Measurements from ENCODE around the gene DDX39B. TPM values are rescaled to one million over a fixed set of nuclear protein-coding genes. Genes with fewer than 3 reads are reported as not detected.
"Not testable (repeated sequence)": the region's sequence is repeated elsewhere in the genome, so short reads cannot be mapped to it uniquely, and the experiment has no call there.

Gene DDX39B
- polyA plus RNA-seq, 2 donors = 181 to 321 TPM

- WGBS, 2 donors = 43 to 44% methylated on average over 9 of the region's 9 CpGs
Observed at GRCh38 chr6:31567531-31568370, 25.9 kb upstream of the DDX39B start.

GRCh38 chr6:31560697-31561058, 18.9 kb upstream of the DDX39B start:
- Histone ChIP-seq H3K4me1 (ENCODE audit: control insufficient read depth in 2 of 2, insufficient read depth in 2 of 2, low read length in 1 of 2) (peaks cover 0 to 5% of the 10 kb centered on the region in 2 donors), H3K9me3 (ENCODE audit: control insufficient read depth in 2 of 2, insufficient read depth in 1 of 2, low read depth in 1 of 2, low read length in 1 of 2) (no peaks in the 10 kb centered on the region), H3K4me3 (ENCODE audit: low read depth in 1 of 2, low read length in 2 of 2) (no peak overlapping the region), H3K27ac (ENCODE audit: low read depth in 2 of 2, low read length in 1 of 2) (no peak overlapping the region), H3K36me3 (ENCODE audit: control insufficient read depth in 2 of 2, insufficient read depth in 2 of 2, low read length in 1 of 2) (peaks cover 0 to 29% of the 10 kb centered on the region in 2 donors), H3K27me3 (ENCODE audit: control insufficient read depth in 1 of 2, insufficient read depth in 2 of 2, low read length in 2 of 2) (no peaks in the 10 kb centered on the region)

More at GRCh38 chr6:31567531-31568370, 25.9 kb upstream of the DDX39B start:
- Histone ChIP-seq H3K27me3 (ENCODE audit: control insufficient read depth in 1 of 2, insufficient read depth in 2 of 2, low read length in 2 of 2) (no peaks in the 10 kb centered on the region), H3K36me3 (ENCODE audit: control insufficient read depth in 2 of 2, insufficient read depth in 2 of 2, low read length in 1 of 2) (no peaks in the 10 kb centered on the region), H3K27ac (ENCODE audit: low read depth in 2 of 2, low read length in 1 of 2) (no peak overlapping the region), H3K9me3 (ENCODE audit: control insufficient read depth in 2 of 2, insufficient read depth in 1 of 2, low read depth in 1 of 2, low read length in 1 of 2) (no peaks in the 10 kb centered on the region), H3K4me3 (ENCODE audit: low read depth in 1 of 2, low read length in 2 of 2) (no peak overlapping the region), H3K4me1 (ENCODE audit: control insufficient read depth in 2 of 2, insufficient read depth in 2 of 2, low read length in 1 of 2) (peaks cover 0 to 2% of the 10 kb centered on the region in 2 donors)

DNA sequence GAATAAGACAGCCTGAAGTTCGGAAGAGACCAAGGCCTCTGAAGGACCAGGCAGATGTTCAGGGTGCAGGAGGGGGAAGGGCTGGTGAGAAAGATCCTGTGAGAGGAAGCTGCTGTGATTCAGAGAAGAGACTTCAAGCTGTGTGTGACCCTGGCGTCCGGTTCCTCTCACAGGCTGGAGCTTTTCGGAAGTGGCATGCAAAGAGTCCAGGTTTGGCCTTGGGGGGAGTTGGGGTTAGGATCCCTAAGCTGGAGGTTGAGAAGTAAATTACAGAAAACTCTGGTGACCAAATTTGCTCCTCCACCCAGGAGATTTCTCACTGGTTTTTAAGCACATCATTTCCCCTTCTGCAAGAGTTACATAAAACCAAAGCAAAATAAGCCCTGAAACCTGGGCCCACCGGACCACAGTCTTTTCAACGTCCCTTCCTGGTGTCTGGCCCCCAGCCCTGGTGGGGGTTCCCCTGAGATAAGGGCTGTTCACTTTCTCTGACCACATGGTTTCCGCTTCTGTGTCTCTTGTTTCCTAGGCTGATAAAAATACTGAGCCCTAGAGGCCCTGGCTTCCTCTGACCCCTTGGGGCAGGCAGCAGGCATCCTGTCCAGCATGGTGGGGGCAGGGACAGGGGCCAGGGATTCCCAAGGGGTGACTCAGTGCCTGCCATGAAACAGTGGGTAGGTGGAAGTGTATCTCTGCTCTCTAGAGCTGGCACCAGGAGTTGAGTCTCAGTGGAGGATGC, 18.3 kb upstream of the DDX39B start:
- Histone ChIP-seq H3K4me3 (ENCODE audit: low read depth in 1 of 2, low read length in 2 of 2) (no peak overlapping the region), H3K4me1 (ENCODE audit: control insufficient read depth in 2 of 2, insufficient read depth in 2 of 2, low read length in 1 of 2) (peaks cover 0 to 5% of the 10 kb centered on the region in 2 donors), H3K27ac (ENCODE audit: low read depth in 2 of 2, low read length in 1 of 2) (peak overlapping the region in 1 of 2 donors; percentile 35), H3K27me3 (ENCODE audit: control insufficient read depth in 1 of 2, insufficient read depth in 2 of 2, low read length in 2 of 2) (no peaks in the 10 kb centered on the region), H3K36me3 (ENCODE audit: control insufficient read depth in 2 of 2, insufficient read depth in 2 of 2, low read length in 1 of 2) (peaks cover 0 to 29% of the 10 kb centered on the region in 2 donors), H3K9me3 (ENCODE audit: control insufficient read depth in 2 of 2, insufficient read depth in 1 of 2, low read depth in 1 of 2, low read length in 1 of 2) (no peaks in the 10 kb centered on the region)
- 54 to 61% methylated on average over 7 of the region's 7 CpGs for WGBS, 2 donors

DNA sequence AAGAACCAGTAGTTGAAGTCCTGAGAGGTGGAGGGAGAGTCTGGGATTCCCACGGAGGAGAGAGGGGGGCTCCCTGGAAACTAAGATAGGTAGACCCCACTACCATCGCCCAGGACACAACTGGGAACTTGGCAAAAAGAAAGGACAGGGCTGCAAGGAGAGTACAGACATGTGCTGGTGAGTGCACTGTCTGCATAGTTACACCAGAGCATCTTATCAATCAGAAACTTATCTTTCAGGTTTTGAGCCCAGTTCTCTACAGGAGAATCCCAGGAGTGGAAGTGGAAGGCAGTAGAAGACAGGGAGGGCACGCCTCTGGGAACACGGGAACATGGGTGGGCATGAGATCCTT, 17.8 kb upstream of the DDX39B start:
- Histone ChIP-seq H3K27me3 (ENCODE audit: control insufficient read depth in 1 of 2, insufficient read depth in 2 of 2, low read length in 2 of 2) (no peaks in the 10 kb centered on the region), H3K4me1 (ENCODE audit: control insufficient read depth in 2 of 2, insufficient read depth in 2 of 2, low read length in 1 of 2) (peaks cover 0 to 5% of the 10 kb centered on the region in 2 donors), H3K36me3 (ENCODE audit: control insufficient read depth in 2 of 2, insufficient read depth in 2 of 2, low read length in 1 of 2) (peaks cover 0 to 29% of the 10 kb centered on the region in 2 donors), H3K9me3 (ENCODE audit: control insufficient read depth in 2 of 2, insufficient read depth in 1 of 2, low read depth in 1 of 2, low read length in 1 of 2) (no peaks in the 10 kb centered on the region), H3K4me3 (ENCODE audit: low read depth in 1 of 2, low read length in 2 of 2) (no peak overlapping the region), H3K27ac (ENCODE audit: low read depth in 2 of 2, low read length in 1 of 2) (peak overlapping the region; percentile 35 to 38)
- WGBS, 2 donors = 65 to 77% methylated on average over 4 of the region's 4 CpGs

DNA sequence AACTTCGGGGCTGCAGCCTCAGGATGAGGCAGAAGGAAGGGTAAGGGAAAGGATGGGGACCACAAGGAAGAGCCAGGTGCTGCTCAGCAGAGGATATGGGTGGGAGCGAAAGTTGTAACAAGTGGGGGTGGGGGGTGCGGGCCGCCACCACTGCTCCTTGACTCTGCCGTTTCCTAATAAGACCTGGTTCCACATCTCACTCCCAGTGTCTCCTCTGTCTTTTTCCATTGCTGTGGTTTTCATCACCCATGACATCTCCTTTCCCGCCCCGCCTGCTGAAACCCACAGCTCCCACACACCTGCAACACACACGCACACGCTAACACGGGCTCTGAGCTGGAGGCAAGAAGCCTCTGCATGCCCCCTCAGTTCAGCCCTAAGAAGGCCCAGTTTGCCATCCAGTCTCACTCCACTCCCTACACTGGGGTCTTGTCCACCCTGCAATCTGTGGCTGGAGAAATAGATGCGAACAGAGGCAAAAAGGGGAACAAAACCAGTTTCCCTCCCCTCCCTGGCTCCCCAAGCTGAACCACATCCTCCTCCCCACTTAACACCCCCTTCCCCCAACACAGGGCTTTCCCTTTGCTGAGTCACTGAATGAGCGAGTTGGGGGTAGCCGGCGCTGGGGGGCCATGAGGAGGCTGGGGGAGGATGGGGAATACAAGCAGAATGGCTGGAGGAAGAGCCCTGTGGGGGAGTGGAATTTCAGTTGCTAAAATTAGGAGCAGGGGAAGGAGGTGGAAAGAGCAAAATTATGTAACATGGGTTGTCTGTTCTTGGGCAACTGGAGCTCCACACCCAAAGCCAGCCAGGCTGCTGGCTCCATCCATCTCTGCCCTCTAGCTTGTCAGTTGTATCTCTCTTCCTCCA, 17.1 kb upstream of the DDX39B start:
- H3K4me1 ChIP-seq (ENCODE audit: control insufficient read depth in 2 of 2, insufficient read depth in 2 of 2, low read length in 1 of 2) = peaks cover 0 to 5% of the 10 kb centered on the region in 2 donors
- WGBS, 2 donors = 65 to 78% methylated on average over 14 of the region's 14 CpGs
- H3K9me3 ChIP-seq (ENCODE audit: control insufficient read depth in 2 of 2, insufficient read depth in 1 of 2, low read depth in 1 of 2, low read length in 1 of 2) = no peaks in the 10 kb centered on the region
- peak overlapping the region; percentile 38 to 53 for H3K27ac ChIP-seq (ENCODE audit: low read depth in 2 of 2, low read length in 1 of 2)
- no peak overlapping the region for H3K4me3 ChIP-seq (ENCODE audit: low read depth in 1 of 2, low read length in 2 of 2)
- no peaks in the 10 kb centered on the region for H3K27me3 ChIP-seq (ENCODE audit: control insufficient read depth in 1 of 2, insufficient read depth in 2 of 2, low read length in 2 of 2)
- peaks cover 0 to 31% of the 10 kb centered on the region in 2 donors for H3K36me3 ChIP-seq (ENCODE audit: control insufficient read depth in 2 of 2, insufficient read depth in 2 of 2, low read length in 1 of 2)

- Histone ChIP-seq H3K27me3 (ENCODE audit: control insufficient read depth in 1 of 2, insufficient read depth in 2 of 2, low read length in 2 of 2) (no peaks in the 10 kb centered on the region), H3K27ac (ENCODE audit: low read depth in 2 of 2, low read length in 1 of 2) (no peak overlapping the region), H3K36me3 (ENCODE audit: control insufficient read depth in 2 of 2, insufficient read depth in 2 of 2, low read length in 1 of 2) (peaks cover 0 to 31% of the 10 kb centered on the region in 2 donors), H3K4me1 (ENCODE audit: control insufficient read depth in 2 of 2, insufficient read depth in 2 of 2, low read length in 1 of 2) (peaks cover 0 to 5% of the 10 kb centered on the region in 2 donors), H3K9me3 (ENCODE audit: control insufficient read depth in 2 of 2, insufficient read depth in 1 of 2, low read depth in 1 of 2, low read length in 1 of 2) (no peaks in the 10 kb centered on the region), H3K4me3 (ENCODE audit: low read depth in 1 of 2, low read length in 2 of 2) (no peak overlapping the region)
- 84 to 87% methylated on average over 8 of the region's 8 CpGs for WGBS, 2 donors
Observed at GRCh38 chr6:31558318-31558625, 16.5 kb upstream of the DDX39B start.

DNA sequence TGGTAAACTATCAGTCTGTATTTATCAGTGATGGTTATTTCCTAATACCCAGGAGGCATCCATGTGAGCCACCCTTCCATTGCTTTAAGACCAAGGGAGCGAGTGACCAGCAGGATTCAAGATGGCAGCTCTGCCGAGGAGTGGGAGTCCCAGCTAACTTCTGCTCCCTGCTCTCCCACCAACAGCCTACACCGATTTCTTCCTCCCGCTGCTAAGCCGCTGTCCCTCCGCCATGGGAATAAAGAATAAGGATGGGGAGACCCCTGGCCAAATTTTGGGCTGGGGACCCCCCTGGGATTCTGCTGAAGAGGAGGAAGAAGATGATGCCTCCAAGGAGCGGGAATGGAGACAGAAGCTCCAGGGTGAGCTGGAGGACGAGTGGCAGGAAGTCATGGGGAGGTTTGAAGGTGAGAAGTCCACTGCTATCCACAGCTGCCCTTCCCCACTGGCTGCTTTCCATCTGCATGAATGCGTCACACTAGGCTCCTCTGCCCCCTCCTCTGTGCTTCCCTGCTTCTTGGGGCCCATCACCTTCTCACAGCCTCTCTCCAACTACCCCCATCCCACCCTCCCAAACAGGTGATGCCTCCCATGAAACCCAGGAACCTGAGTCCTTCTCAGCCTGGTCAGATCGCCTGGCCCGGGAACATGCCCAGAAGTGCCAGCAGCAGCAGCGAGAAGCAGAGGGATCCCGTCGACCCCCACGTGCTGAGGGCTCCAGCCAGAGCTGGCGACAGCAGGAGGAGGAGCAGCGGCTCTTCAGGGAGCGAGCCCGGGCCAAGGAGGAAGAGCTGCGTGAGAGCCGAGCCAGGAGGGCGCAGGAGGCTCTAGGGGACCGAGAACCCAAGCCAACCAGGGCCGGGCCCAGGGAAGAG, 15.9 kb upstream of the DDX39B start:
- no peaks in the 10 kb centered on the region for H3K9me3 ChIP-seq (ENCODE audit: control insufficient read depth in 2 of 2, insufficient read depth in 1 of 2, low read depth in 1 of 2, low read length in 1 of 2)
- H3K27me3 ChIP-seq (ENCODE audit: control insufficient read depth in 1 of 2, insufficient read depth in 2 of 2, low read length in 2 of 2) = no peaks in the 10 kb centered on the region
- peaks cover 0 to 5% of the 10 kb centered on the region in 2 donors for H3K4me1 ChIP-seq (ENCODE audit: control insufficient read depth in 2 of 2, insufficient read depth in 2 of 2, low read length in 1 of 2)
- no peak overlapping the region for H3K4me3 ChIP-seq (ENCODE audit: low read depth in 1 of 2, low read length in 2 of 2)
- H3K27ac ChIP-seq (ENCODE audit: low read depth in 2 of 2, low read length in 1 of 2) = no peak overlapping the region
- peaks cover 0 to 31% of the 10 kb centered on the region in 2 donors for H3K36me3 ChIP-seq (ENCODE audit: control insufficient read depth in 2 of 2, insufficient read depth in 2 of 2, low read length in 1 of 2)
- 74 to 78% methylated on average over 24 of the region's 24 CpGs for WGBS, 2 donors

DNA sequence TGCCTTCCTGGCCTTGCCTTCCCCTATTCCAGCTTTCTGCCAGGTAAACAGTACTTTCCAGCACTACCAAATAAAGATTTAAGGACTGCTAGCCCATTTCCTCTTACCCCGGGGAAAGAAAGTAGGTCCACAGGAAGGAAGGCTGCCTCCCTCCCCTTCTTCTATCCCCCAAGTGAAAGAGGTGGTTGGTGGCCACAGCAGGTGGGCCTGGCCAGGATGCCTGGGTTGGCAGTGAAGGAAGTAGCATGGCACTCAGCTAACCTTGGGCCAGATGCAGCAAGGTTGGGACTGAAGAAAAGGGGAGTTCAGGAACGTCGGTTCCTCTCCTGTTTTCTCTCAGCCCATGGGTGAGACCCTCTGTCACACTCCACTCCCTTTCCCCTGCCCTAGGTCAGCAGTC, 14.5 kb upstream of the DDX39B start:
- H3K27me3 ChIP-seq (ENCODE audit: control insufficient read depth in 1 of 2, insufficient read depth in 2 of 2, low read length in 2 of 2) = no peaks in the 10 kb centered on the region
- peaks cover 0 to 31% of the 10 kb centered on the region in 2 donors for H3K36me3 ChIP-seq (ENCODE audit: control insufficient read depth in 2 of 2, insufficient read depth in 2 of 2, low read length in 1 of 2)
- 67 to 75% methylated on average over 3 of the region's 3 CpGs for WGBS, 2 donors
- H3K9me3 ChIP-seq (ENCODE audit: control insufficient read depth in 2 of 2, insufficient read depth in 1 of 2, low read depth in 1 of 2, low read length in 1 of 2) = no peaks in the 10 kb centered on the region
- H3K27ac ChIP-seq (ENCODE audit: low read depth in 2 of 2, low read length in 1 of 2) = no peak overlapping the region
- H3K4me3 ChIP-seq (ENCODE audit: low read depth in 1 of 2, low read length in 2 of 2) = no peak overlapping the region
- peaks cover 0 to 5% of the 10 kb centered on the region in 2 donors for H3K4me1 ChIP-seq (ENCODE audit: control insufficient read depth in 2 of 2, insufficient read depth in 2 of 2, low read length in 1 of 2)

- not testable (repeated sequence) for H3K4me3 ChIP-seq (ENCODE audit: low read depth in 1 of 2, low read length in 2 of 2); H3K27ac ChIP-seq (ENCODE audit: low read depth in 2 of 2, low read length in 1 of 2); H3K36me3 ChIP-seq (ENCODE audit: control insufficient read depth in 2 of 2, insufficient read depth in 2 of 2, low read length in 1 of 2); H3K9me3 ChIP-seq (ENCODE audit: control insufficient read depth in 2 of 2, insufficient read depth in 1 of 2, low read depth in 1 of 2, low read length in 1 of 2); H3K27me3 ChIP-seq (ENCODE audit: control insufficient read depth in 1 of 2, insufficient read depth in 2 of 2, low read length in 2 of 2); H3K4me1 ChIP-seq (ENCODE audit: control insufficient read depth in 2 of 2, insufficient read depth in 2 of 2, low read length in 1 of 2)
- WGBS, 2 donors = 60 to 62% methylated on average over 4 to 5 of the region's 5 CpGs
Observed at GRCh38 chr6:31551371-31551770, 9.6 kb upstream of the DDX39B start.
